Neural crest cell (in vitro differentiated cells): ENCODE data around the gene TANGO2. TPM values are rescaled to one million over a fixed set of nuclear protein-coding genes. Genes with fewer than 3 reads are reported as not detected.

Source experiments
- DNase-seq: peaks from one replicate; pipeline ENCODE4 v3.0.0; 2021; ENCODE audit warnings: low read depth, mixed read lengths, low spot score
- H3K27ac Mint-ChIP-seq: one replicate; pipeline ENCODE4 v1.8.0; 2021; ENCODE audit warnings: mild to moderate bottlenecking, mixed read lengths; ENCODE audit not compliant: unreplicated experiment
- H3K27me3 Mint-ChIP-seq: 2 replicates; pipeline ENCODE4 v1.8.0; 2021; ENCODE audit warnings: low read depth, mild to moderate bottlenecking, mixed read lengths
- H3K36me3 Mint-ChIP-seq: 2 replicates; pipeline ENCODE4 v1.8.0; 2021; ENCODE audit warnings: low read depth, mild to moderate bottlenecking, mixed read lengths
- H3K4me1 Mint-ChIP-seq: 2 replicates; pipeline ENCODE4 v1.8.0; 2021; ENCODE audit warnings: mixed read lengths
- H3K4me3 Mint-ChIP-seq: one replicate; pipeline ENCODE4 v1.8.0; 2021; ENCODE audit warnings: mild to moderate bottlenecking, mixed read lengths
- H3K9me3 Mint-ChIP-seq: 2 replicates; pipeline ENCODE4 v1.8.0; 2021; ENCODE audit warnings: mixed read lengths
- CTCF ChIP-seq: fragments of 200-600 bp; sonication (generic); conservative IDR thresholded peaks from 2 replicates; pipeline ENCODE4 v1.5.0; 2021; ENCODE audit warnings: antibody characterized with exemption, mild to moderate bottlenecking
- total RNA-seq: library from RNA; stranded (reverse); gene quantifications from 2 replicates; pipeline ENCODE4 v1.2.1, GENCODE V29; 2021

TANGO2 gene
- total RNA-seq, 1 donor from 2014 or later, result 13.4 TPM

- Mint-ChIP-seq H3K27me3 (no peaks in the 10 kb centered on the region), H3K4me1 (peaks cover 10% of the 10 kb centered on the region), H3K36me3 (no peaks in the 10 kb centered on the region), H3K9me3 (no peaks in the 10 kb centered on the region), H3K4me3 (no peak overlapping the region), H3K27ac (no peak overlapping the region)
- no peak for DNase-seq
- TF ChIP-seq CTCF, result no peak
Measured at GRCh38 chr22:20025401-20026203, 4.7 kb downstream of the TANGO2 start.

GRCh38 chr22:20026204-20026908 is 5.4 kb downstream of the TANGO2 start:
- peaks cover 10% of the 10 kb centered on the region for H3K4me1 Mint-ChIP-seq
- DNase-seq, result no peak
- no peak overlapping the region for H3K4me3 Mint-ChIP-seq
- no peaks in the 10 kb centered on the region for H3K9me3 Mint-ChIP-seq
- TF ChIP-seq CTCF, result no peak
- H3K27ac Mint-ChIP-seq, result no peak overlapping the region
- H3K36me3 Mint-ChIP-seq, result no peaks in the 10 kb centered on the region
- H3K27me3 Mint-ChIP-seq, result no peaks in the 10 kb centered on the region

- no peak overlapping the region for H3K27ac Mint-ChIP-seq
- TF ChIP-seq CTCF, result no peak
- DNase-seq, result no peak
Measured at GRCh38 chr22:20026996-20027601, 6.2 kb downstream of the TANGO2 start.

GRCh38 chr22:20027966-20028854 is 7.3 kb downstream of the TANGO2 start:
- DNase-seq, result no peak
- Mint-ChIP-seq H3K27ac (no peak overlapping the region), H3K27me3 (no peaks in the 10 kb centered on the region), H3K4me3 (no peak overlapping the region), H3K36me3 (no peaks in the 10 kb centered on the region), H3K4me1 (no peaks in the 10 kb centered on the region), H3K9me3 (no peaks in the 10 kb centered on the region)
- peak; percentile 48 for TF ChIP-seq CTCF

More at GRCh38 chr22:20026996-20027601, 6.2 kb downstream of the TANGO2 start:
- Mint-ChIP-seq H3K27me3 (no peaks in the 10 kb centered on the region), H3K9me3 (no peaks in the 10 kb centered on the region), H3K4me3 (no peak overlapping the region), H3K36me3 (no peaks in the 10 kb centered on the region), H3K4me1 (peaks cover 4% of the 10 kb centered on the region)
